Fibroblast of the aortic adventitia (primary cell): ENCODE measurements around the gene ZSCAN10. TPM values are rescaled to one million over a fixed set of nuclear protein-coding genes. Genes with fewer than 3 reads are reported as not detected.

Experiments
- DNase-seq: peaks from one replicate; pipeline ENCODE4 v3.0.0-alpha.2; 2010; ENCODE audit warnings: low read depth
- H3K4me3 ChIP-seq: 2 replicates; pipeline ENCODE4 v1.5.1; 2011; ENCODE audit warnings: low read depth, mild to moderate bottlenecking, control low read depth, low read length, moderate library complexity
- total RNA-seq: library from RNA; depleted of rRNA; stranded (reverse); fragments of >200 nt; gene quantifications from 2 replicates; pipeline ENCODE4 v1.2.3, GENCODE V29; 2012; ENCODE audit warnings: low replicate concordance
- TF ChIP-seq, protein P1 (sequence below): IDR thresholded peaks from 2 replicates; pipeline ENCODE4 v1.5.1; 2011; ENCODE audit warnings: mild to moderate bottlenecking, low read length, control low read depth, inconsistent platforms; ENCODE audit not compliant: insufficient read depth

ZSCAN10 gene
- total RNA-seq, 1 donor = not detected

DNA sequence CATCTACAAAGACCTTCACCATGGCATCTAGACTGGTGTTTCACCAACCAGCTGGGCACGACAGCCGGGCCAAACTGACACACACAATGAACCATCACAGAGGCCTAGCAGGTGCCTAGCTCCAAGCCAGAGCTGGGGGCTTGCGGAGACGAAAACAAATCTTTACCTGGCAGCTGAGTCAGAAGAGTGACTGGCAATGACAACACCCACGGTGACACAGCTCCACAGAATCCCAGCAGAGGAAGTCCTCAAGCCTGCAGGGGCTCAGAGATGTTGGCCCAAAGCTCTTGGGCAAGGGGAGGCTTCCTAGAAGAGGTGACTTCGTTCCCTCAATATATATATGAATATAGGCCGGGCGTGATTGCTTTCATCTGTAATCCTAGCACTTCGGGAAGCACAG lies 47.6 kb downstream of the ZSCAN10 start:
- no peak for DNase-seq
- TF ChIP-seq, protein P1, sequence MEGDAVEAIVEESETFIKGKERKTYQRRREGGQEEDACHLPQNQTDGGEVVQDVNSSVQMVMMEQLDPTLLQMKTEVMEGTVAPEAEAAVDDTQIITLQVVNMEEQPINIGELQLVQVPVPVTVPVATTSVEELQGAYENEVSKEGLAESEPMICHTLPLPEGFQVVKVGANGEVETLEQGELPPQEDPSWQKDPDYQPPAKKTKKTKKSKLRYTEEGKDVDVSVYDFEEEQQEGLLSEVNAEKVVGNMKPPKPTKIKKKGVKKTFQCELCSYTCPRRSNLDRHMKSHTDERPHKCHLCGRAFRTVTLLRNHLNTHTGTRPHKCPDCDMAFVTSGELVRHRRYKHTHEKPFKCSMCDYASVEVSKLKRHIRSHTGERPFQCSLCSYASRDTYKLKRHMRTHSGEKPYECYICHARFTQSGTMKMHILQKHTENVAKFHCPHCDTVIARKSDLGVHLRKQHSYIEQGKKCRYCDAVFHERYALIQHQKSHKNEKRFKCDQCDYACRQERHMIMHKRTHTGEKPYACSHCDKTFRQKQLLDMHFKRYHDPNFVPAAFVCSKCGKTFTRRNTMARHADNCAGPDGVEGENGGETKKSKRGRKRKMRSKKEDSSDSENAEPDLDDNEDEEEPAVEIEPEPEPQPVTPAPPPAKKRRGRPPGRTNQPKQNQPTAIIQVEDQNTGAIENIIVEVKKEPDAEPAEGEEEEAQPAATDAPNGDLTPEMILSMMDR = no peak
- no peak overlapping the region for H3K4me3 ChIP-seq

DNA sequence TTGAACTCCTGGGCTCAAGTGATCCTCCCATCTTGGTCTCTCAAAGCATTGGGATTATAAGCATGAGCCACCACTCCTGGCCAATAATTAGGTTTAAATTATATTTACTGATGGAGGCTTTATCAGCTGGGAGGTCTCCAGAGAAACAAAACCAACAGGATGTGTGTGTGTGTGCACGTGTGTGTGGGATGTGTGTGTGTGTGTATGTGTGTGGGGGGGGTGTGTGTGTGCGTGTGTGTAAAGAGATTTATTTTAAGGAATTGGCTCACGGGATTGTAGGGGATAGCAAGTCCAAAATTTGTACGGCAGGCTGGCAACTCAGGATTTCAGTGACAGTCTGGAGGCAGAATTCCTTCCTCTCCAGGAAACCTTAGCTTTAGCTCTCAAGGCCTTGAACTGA lies 48.1 kb downstream of the ZSCAN10 start:
- H3K4me3 ChIP-seq = no peak overlapping the region
- DNase-seq = no peak
- TF ChIP-seq, protein P1 = no peak

DNA sequence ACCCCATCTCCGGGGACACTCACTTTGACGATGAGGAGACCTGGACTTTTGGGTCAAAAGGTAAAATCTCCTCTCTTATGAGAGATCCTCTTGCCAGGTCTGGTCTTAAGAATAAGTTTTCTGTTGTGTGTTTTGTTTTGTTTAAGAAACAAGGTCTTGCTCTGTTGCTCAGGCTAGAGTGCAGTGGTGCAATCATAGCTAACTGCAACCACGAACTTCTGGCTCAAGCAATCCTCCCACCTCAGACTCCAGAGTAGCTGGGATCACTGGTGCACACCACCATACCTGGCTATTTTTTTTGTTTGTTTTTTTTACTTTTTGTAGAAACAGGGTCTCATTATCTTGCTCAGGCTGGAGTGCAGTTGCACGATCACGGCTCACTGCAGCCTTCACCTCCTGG lies 48.6 kb downstream of the ZSCAN10 start:
- no peak overlapping the region for H3K4me3 ChIP-seq
- TF ChIP-seq, protein P1 = no peak

DNA sequence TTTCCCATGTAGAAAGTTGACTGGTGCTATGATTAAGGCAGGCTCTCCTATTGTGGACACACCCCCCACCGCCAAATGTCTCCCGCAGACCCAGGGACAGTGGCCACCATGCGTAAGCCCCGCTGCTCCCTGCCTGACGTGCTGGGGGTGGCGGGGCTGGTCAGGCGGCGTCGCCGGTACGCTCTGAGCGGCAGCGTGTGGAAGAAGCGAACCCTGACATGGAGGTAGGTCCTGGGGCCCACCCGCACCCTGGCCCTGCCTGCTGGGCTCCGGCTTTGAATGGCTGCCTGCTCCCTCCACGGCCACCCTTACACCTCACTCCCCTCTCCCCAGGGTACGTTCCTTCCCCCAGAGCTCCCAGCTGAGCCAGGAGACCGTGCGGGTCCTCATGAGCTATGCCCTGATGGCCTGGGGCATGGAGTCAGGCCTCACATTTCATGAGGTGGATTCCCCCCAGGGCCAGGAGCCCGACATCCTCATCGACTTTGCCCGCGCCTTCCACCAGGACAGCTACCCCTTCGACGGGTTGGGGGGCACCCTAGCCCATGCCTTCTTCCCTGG lies 49.1 kb downstream of the ZSCAN10 start:
- TF ChIP-seq, protein P1 = no peak
- H3K4me3 ChIP-seq = no peak overlapping the region
- no peak for DNase-seq

More for the DNA sequence above, 48.6 kb downstream of the ZSCAN10 start:
- DNase-seq = no peak

DNA sequence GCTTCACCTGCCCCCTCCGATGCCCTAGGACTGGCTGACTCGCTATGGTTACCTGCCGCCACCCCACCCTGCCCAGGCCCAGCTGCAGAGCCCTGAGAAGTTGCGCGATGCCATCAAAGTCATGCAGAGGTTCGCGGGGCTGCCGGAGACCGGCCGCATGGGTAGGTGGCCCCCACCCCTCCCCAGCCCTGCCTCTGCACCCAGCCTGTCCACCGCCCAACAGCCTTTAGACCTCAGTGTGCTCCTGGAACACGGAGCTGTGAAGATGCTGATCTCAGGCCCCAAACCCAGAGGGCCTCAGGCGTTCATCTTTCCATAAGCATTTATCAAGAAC lies 51.7 kb downstream of the ZSCAN10 start:
- H3K4me3 ChIP-seq = no peak overlapping the region
- TF ChIP-seq, protein P1 = no peak
- DNase-seq = no peak

DNA sequence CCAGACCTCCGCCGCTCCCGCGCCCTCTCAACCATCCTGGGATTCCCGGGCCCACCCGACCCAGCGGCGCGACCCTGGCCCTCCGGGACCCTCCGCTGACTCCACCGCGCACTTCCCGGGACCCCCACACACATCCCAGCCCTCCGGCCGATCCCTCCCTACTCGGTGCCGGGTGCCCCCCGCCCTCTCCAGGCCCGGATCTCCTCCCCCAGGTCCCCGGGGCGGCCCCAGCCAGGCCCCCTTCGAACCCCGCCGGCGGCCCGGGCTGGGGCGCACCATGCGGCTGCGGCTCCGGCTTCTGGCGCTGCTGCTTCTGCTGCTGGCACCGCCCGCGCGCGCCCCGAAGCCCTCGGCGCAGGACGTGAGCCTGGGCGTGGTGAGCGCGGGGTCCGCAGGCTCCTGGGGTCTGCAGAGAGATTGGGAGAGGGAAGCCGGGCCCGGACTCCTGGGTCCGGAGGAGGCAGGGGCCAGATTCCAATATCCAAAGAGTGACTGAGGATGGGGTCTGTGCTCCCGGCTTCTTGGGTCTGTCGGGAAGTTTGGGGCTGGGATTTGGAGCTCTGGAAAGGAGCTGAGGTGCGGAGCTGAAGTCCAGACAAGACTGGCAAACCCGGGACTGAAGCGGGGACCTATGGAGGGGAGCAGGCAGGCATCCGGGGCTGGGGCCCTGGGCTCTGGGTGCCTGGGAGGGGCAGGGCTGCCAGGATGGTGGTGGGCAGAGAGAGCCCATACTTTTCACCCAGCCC lies 52.3 kb downstream of the ZSCAN10 start:
- DNase-seq = no peak
- TF ChIP-seq, protein P1 = no peak
- H3K4me3 ChIP-seq = no peak overlapping the region
